ENCODE results near the gene PRDM7. TPM values are rescaled to one million over a fixed set of nuclear protein-coding genes. Genes with fewer than 3 reads are reported as not detected.
"Not testable (repeated sequence)": the region's sequence is repeated elsewhere in the genome, so short reads cannot be mapped to it uniquely, and the experiment has no call there.

The PRDM7 gene
- not detected in 2 replicates for total RNA-seq

DNA sequence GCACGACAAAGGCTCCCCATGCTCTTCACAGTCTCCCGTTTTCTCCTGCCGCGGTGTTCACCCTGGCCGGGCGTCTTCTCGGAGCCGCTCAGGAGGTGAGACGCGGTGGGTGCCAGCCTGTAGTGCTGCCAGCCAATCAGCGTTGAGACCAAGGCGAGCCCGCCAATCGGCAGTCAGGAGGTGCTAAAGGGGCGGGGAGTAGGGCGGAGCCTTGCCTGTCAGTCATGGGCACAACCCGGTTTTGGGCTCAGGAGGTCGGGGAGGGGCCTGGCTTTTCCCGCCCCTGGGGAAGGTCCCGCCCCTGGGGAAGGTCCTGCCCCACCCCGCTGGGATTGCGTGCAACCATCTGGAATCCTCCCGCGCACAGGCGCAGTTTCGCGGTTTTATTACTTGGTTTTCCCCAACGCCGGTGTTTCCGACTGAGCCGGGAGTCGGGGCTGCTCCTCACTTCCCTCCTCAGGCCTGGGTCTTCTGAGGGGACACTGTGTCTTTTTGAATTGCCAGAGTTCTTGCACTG lies at the start of gene PRDM7:
Gene PRDM7, minus strand, starts transcription at position 92 of the 517 bp plus-strand sequence. CDS start 1,421 bp downstream, outside the sequence.
- peak; percentile 97 for DNase-seq (ENCODE audit: insufficient read length, low spot score, missing footprints)
- peak within 1 kb of the TSS; percentile 72 for H2AFZ ChIP-seq (ENCODE audit: low read length)
- no peaks in the 10 kb centered on the region for H3K4me1 ChIP-seq (ENCODE audit: insufficient read depth, low read length)
- H3K79me2 ChIP-seq (ENCODE audit: insufficient read depth, low read length): no peaks in the 10 kb centered on the region
- peak within 1 kb of the TSS; percentile 67 for H3K4me3 ChIP-seq (ENCODE audit: insufficient read depth, low read length)
- H3K27ac ChIP-seq (ENCODE audit: low read depth, low read length): no peak within 1 kb of the TSS
- H3K27me3 ChIP-seq (ENCODE audit: insufficient read depth, low read length): peaks cover 10% of the 10 kb centered on the region
- H4K20me1 ChIP-seq (ENCODE audit: insufficient read depth, low read length): no peaks in the 10 kb centered on the region
- H3K36me3 ChIP-seq (ENCODE audit: insufficient read depth, low read length): no peaks in the 10 kb centered on the region
- TF ChIP-seq CTCF (IDR thresholded peaks at IDR 0.05; ENCODE audit: extremely low read depth, low read depth, low read length): no peak
- H3K4me2 ChIP-seq (ENCODE audit: insufficient read depth, low read length): peak within 1 kb of the TSS; percentile 80
- H3K9me3 ChIP-seq (ENCODE audit: low read depth, low read length): no peaks in the 10 kb centered on the region

DNA sequence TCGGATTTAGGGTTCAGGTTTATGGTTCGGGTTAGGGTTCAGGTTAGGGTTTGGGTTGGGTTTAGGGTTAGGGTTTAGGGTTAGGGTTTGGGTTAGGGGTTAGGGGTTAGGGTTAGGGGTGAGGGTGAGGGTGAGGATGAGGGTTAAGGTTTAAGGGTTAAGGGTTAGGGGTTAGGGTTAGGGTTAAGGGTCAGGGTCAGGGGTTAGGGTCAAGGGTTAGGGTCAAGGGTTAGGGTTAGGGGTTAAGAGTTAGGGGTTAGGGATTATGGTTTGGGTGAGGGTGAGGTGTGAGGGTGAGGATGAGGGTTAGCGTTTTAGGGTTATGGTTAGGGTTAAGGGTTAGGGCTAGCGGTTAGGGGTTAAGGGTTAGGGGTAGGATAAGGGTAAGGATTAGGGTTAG lies 44.7 kb upstream of the PRDM7 start:
- not testable (repeated sequence) for H4K20me1 ChIP-seq (ENCODE audit: insufficient read depth, low read length); H3K79me2 ChIP-seq (ENCODE audit: insufficient read depth, low read length); H3K4me3 ChIP-seq (ENCODE audit: insufficient read depth, low read length); H3K9me3 ChIP-seq (ENCODE audit: low read depth, low read length); H3K4me1 ChIP-seq (ENCODE audit: insufficient read depth, low read length); H3K36me3 ChIP-seq (ENCODE audit: insufficient read depth, low read length); DNase-seq (ENCODE audit: insufficient read length, low spot score, missing footprints); H2AFZ ChIP-seq (ENCODE audit: low read length); H3K27ac ChIP-seq (ENCODE audit: low read depth, low read length); H3K4me2 ChIP-seq (ENCODE audit: insufficient read depth, low read length); H3K27me3 ChIP-seq (ENCODE audit: insufficient read depth, low read length)

DNA sequence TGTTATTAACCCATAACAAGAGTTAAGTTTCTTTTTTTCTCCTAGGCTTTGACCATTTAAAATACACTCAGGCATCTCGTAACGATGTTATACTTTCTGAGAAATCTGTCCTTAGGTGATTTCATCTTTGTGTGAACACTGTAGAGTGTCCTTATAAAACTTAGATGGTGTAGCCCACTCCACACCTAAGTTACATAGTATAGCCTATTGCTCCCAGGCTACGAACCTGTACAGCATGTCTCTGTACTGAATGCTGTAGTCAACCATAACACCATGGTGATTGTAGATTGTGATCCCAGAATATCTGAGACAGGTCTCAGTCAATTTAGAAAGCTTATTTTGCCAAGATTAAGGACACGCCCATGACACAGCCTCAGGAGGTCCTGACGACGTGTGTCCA lies 30.5 kb upstream of the PRDM7 start:
- H3K27me3 ChIP-seq (ENCODE audit: insufficient read depth, low read length); H3K4me1 ChIP-seq (ENCODE audit: insufficient read depth, low read length); H3K4me3 ChIP-seq (ENCODE audit: insufficient read depth, low read length); H3K4me2 ChIP-seq (ENCODE audit: insufficient read depth, low read length); H3K36me3 ChIP-seq (ENCODE audit: insufficient read depth, low read length); DNase-seq (ENCODE audit: insufficient read length, low spot score, missing footprints); H2AFZ ChIP-seq (ENCODE audit: low read length); H3K9me3 ChIP-seq (ENCODE audit: low read depth, low read length); H3K27ac ChIP-seq (ENCODE audit: low read depth, low read length); H4K20me1 ChIP-seq (ENCODE audit: insufficient read depth, low read length); H3K79me2 ChIP-seq (ENCODE audit: insufficient read depth, low read length): not testable (repeated sequence)

GRCh38 chr16:90107060-90107459 lies 29.9 kb upstream of the PRDM7 start:
- not testable (repeated sequence) for H3K27ac ChIP-seq (ENCODE audit: low read depth, low read length); DNase-seq (ENCODE audit: insufficient read length, low spot score, missing footprints); H3K9me3 ChIP-seq (ENCODE audit: low read depth, low read length); H3K79me2 ChIP-seq (ENCODE audit: insufficient read depth, low read length); H3K4me3 ChIP-seq (ENCODE audit: insufficient read depth, low read length); H2AFZ ChIP-seq (ENCODE audit: low read length); H4K20me1 ChIP-seq (ENCODE audit: insufficient read depth, low read length); H3K27me3 ChIP-seq (ENCODE audit: insufficient read depth, low read length); H3K36me3 ChIP-seq (ENCODE audit: insufficient read depth, low read length); H3K4me1 ChIP-seq (ENCODE audit: insufficient read depth, low read length); H3K4me2 ChIP-seq (ENCODE audit: insufficient read depth, low read length)

- not testable (repeated sequence) for H3K4me1 ChIP-seq (ENCODE audit: insufficient read depth, low read length); H3K4me2 ChIP-seq (ENCODE audit: insufficient read depth, low read length); DNase-seq (ENCODE audit: insufficient read length, low spot score, missing footprints); H3K27me3 ChIP-seq (ENCODE audit: insufficient read depth, low read length); H4K20me1 ChIP-seq (ENCODE audit: insufficient read depth, low read length); H3K9me3 ChIP-seq (ENCODE audit: low read depth, low read length); H3K27ac ChIP-seq (ENCODE audit: low read depth, low read length); H2AFZ ChIP-seq (ENCODE audit: low read length); H3K36me3 ChIP-seq (ENCODE audit: insufficient read depth, low read length); H3K79me2 ChIP-seq (ENCODE audit: insufficient read depth, low read length)
- peak overlapping the region; percentile 45 for H3K4me3 ChIP-seq (ENCODE audit: insufficient read depth, low read length)
Observed at GRCh38 chr16:90106271-90106670, 29.1 kb upstream of the PRDM7 start.

DNA sequence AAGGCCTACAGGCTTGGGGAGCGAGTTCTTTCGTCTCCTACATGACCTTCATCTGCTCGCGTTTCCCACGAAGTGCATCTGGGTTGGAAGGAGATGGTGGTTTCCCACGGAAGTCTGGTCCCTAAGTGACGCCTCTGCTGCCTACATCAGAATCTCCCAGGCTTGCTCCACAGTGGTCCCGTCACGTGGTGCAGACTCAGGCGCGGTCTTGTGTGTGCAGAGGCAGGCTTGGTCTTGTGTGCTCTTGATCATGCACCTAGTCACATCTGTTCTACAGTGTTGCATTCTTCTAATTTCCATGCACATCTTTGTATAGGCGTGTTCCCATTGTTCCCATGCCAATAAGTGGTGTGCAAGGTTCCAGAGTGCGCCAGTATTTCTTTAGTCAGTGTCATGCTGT lies 27.6 kb upstream of the PRDM7 start:
- not testable (repeated sequence) for H3K4me1 ChIP-seq (ENCODE audit: insufficient read depth, low read length); H4K20me1 ChIP-seq (ENCODE audit: insufficient read depth, low read length); H3K27ac ChIP-seq (ENCODE audit: low read depth, low read length); H3K79me2 ChIP-seq (ENCODE audit: insufficient read depth, low read length); H3K4me2 ChIP-seq (ENCODE audit: insufficient read depth, low read length); H3K27me3 ChIP-seq (ENCODE audit: insufficient read depth, low read length); H3K4me3 ChIP-seq (ENCODE audit: insufficient read depth, low read length); H3K9me3 ChIP-seq (ENCODE audit: low read depth, low read length); H2AFZ ChIP-seq (ENCODE audit: low read length); H3K36me3 ChIP-seq (ENCODE audit: insufficient read depth, low read length); DNase-seq (ENCODE audit: insufficient read length, low spot score, missing footprints)

- H3K4me3 ChIP-seq (ENCODE audit: insufficient read depth, low read length); H4K20me1 ChIP-seq (ENCODE audit: insufficient read depth, low read length); H3K36me3 ChIP-seq (ENCODE audit: insufficient read depth, low read length); H3K27ac ChIP-seq (ENCODE audit: low read depth, low read length); H3K79me2 ChIP-seq (ENCODE audit: insufficient read depth, low read length); H3K4me2 ChIP-seq (ENCODE audit: insufficient read depth, low read length); H3K27me3 ChIP-seq (ENCODE audit: insufficient read depth, low read length); H3K9me3 ChIP-seq (ENCODE audit: low read depth, low read length); H2AFZ ChIP-seq (ENCODE audit: low read length); DNase-seq (ENCODE audit: insufficient read length, low spot score, missing footprints); H3K4me1 ChIP-seq (ENCODE audit: insufficient read depth, low read length): not testable (repeated sequence)
Observed at GRCh38 chr16:90102086-90102884, 25.2 kb upstream of the PRDM7 start.

GRCh38 chr16:90101332-90101731 lies 24.2 kb upstream of the PRDM7 start:
- H3K9me3 ChIP-seq (ENCODE audit: low read depth, low read length); H3K79me2 ChIP-seq (ENCODE audit: insufficient read depth, low read length); H3K4me3 ChIP-seq (ENCODE audit: insufficient read depth, low read length); H3K4me1 ChIP-seq (ENCODE audit: insufficient read depth, low read length); H2AFZ ChIP-seq (ENCODE audit: low read length); DNase-seq (ENCODE audit: insufficient read length, low spot score, missing footprints); H3K36me3 ChIP-seq (ENCODE audit: insufficient read depth, low read length); H3K4me2 ChIP-seq (ENCODE audit: insufficient read depth, low read length); H3K27ac ChIP-seq (ENCODE audit: low read depth, low read length); H4K20me1 ChIP-seq (ENCODE audit: insufficient read depth, low read length); H3K27me3 ChIP-seq (ENCODE audit: insufficient read depth, low read length): not testable (repeated sequence)
